Thymus (tissue), 11 donors: Measurements from ENCODE around the gene FBXO17. TPM values are rescaled to one million over a fixed set of nuclear protein-coding genes. Genes with fewer than 3 reads are reported as not detected.
"Not testable (repeated sequence)": the region's sequence is repeated elsewhere in the genome, so short reads cannot be mapped to it uniquely, and the experiment has no call there.

Experiments
- DNase-seq, 9 donors: peaks; one replicate each; pipeline ENCODE4 v3.0.0-alpha.2; 2013; ENCODE audit warnings: low spot score in 9 of 9, low read depth in 6 of 9, missing footprints in 1 of 9
- H3K27ac ChIP-seq, 2 donors: one replicate each; pipeline ENCODE4 v1.5.1; 2013; ENCODE audit warnings: control low read depth in 1 of 2, low read depth in 1 of 2, low read length in 1 of 2, mild to moderate bottlenecking in 1 of 2, moderate library complexity in 1 of 2
- H3K27me3 ChIP-seq, 2 donors: one replicate each; pipeline ENCODE4 v1.5.1; 2013; ENCODE audit warnings: low read length in 1 of 2; ENCODE audit not compliant: control insufficient read depth in 2 of 2, insufficient read depth in 1 of 2
- H3K36me3 ChIP-seq, 2 donors: one replicate each; pipeline ENCODE4 v1.5.1; 2013; ENCODE audit warnings: low read length in 1 of 2, mild to moderate bottlenecking in 1 of 2, moderate library complexity in 1 of 2; ENCODE audit not compliant: control insufficient read depth in 2 of 2, insufficient read depth in 2 of 2
- H3K4me1 ChIP-seq, 2 donors: one replicate each; pipeline ENCODE4 v1.5.1; 2013; ENCODE audit warnings: low read length in 2 of 2; ENCODE audit not compliant: control insufficient read depth in 2 of 2, insufficient read depth in 2 of 2
- H3K4me3 ChIP-seq, 2 donors: one replicate each; pipeline ENCODE4 v1.5.1; 2013; ENCODE audit warnings: low read length in 2 of 2, control low read depth in 1 of 2, mild to moderate bottlenecking in 1 of 2
- H3K9me3 ChIP-seq, 2 donors: one replicate each; pipeline ENCODE4 v1.5.1; 2013; ENCODE audit warnings: low read length in 1 of 2, mild to moderate bottlenecking in 1 of 2; ENCODE audit not compliant: control insufficient read depth in 2 of 2, insufficient read depth in 1 of 2
- WGBS: extraction: QIAGEN DNeasy Blood & Tissue Kit; methylation state at CpG from one replicate; pipeline ENCODE4 v1.1.7; 2013; 5-methylcytosine and 5-hydroxymethylcytosine counted together
- polyA plus RNA-seq: library from polyadenylated mRNA; stranded (reverse); fragments of 200-250 nt; gene quantifications from one replicate; pipeline ENCODE4 v1.2.3, GENCODE V29; 2013
- total RNA-seq: library from RNA; stranded (reverse); fragments of 120-200 nt; gene quantifications from one replicate; pipeline ENCODE4 v1.2.4, GENCODE V29; 2013
- donor health status: healthy.

Gene FBXO17
- total and polyA plus RNA-seq, 2 donors = 3.8 to 4.0 TPM

DNA sequence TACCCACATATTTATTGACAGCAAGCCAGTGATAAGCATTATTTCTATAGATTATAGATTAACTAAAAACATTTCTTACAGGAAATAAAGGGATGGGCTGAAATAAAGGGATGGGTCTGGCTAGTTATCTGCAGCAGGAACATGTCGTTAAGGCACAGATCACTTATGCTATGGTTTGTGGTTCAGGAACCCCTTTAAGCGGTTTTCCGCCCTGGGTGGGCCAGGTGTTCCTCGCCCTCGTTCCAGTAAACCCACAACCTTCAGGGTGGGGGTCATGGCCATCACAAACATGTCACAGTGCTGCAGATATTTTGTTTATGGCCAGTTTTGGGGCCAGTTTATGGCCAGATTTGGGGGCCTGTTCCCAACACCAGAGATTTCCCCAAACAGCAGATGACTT is 34.1 kb downstream of the FBXO17 start:
- H3K27ac ChIP-seq, H3K36me3 ChIP-seq, H3K4me3 ChIP-seq, H3K4me1 ChIP-seq, H3K27me3 ChIP-seq, H3K9me3 ChIP-seq: not testable (repeated sequence)
- WGBS = 20% methylated on average over 5 of the region's 5 CpGs
- peak in 1 of 9 donors; percentile 23 for DNase-seq

DNA sequence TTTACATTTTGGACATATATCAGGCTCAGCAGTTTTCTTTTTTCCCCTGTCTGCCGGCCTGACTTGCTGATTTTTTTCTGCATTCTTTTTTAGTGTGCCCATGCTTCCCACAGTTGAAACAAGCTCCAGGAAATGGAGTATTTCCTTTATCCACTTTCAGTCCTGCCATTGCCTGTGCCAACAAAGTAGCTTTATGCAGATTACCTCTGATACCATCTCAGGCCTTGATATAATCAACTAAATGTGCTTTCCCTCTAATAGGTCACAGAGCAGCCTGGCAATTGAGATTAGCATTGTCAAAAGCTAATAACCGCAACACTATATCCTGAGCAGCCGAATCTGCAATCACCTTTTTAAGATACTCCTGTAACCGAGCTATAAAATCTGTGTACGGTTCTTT is 35.6 kb downstream of the FBXO17 start:
- WGBS = 48% methylated on average over 5 of the region's 5 CpGs
- no peak overlapping the region for H3K4me3 ChIP-seq
- H3K9me3 ChIP-seq = peaks cover 0 to 6% of the 10 kb centered on the region in 2 donors
- no peak for DNase-seq
- H3K27me3 ChIP-seq = no peaks in the 10 kb centered on the region
- no peaks in the 10 kb centered on the region for H3K36me3 ChIP-seq
- H3K4me1 ChIP-seq = no peaks in the 10 kb centered on the region
- no peak overlapping the region for H3K27ac ChIP-seq

DNA sequence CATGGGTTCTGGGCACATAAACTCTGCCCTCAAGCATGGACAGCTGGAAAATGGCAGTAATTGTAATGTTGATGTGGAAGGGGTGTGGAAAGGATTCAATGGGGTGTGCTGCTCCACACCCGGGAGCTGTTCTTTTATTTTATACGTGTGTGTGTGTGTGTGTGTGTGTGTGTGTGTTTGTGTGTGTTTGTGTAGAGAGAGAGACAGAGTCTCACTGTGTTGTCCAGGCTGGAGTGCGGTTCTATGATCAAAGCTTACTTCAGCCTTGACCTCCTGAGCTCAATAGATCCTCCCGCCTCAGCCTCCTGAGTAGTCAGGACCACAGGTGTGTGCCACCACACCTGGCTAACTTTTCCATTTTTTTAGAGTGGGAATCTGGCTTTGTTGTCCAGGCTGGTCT is 42.0 kb downstream of the FBXO17 start:
- Histone ChIP-seq H3K36me3 (peaks cover 6 to 12% of the 10 kb centered on the region in 2 donors), H3K27me3 (no peaks in the 10 kb centered on the region), H3K9me3 (peaks cover 0 to 12% of the 10 kb centered on the region in 2 donors), H3K4me3 (no peak overlapping the region), H3K27ac (no peak overlapping the region), H3K4me1 (peaks cover 6 to 18% of the 10 kb centered on the region in 2 donors)
- no peak for DNase-seq
- WGBS = 92% methylated on average over 4 of the region's 4 CpGs

DNA sequence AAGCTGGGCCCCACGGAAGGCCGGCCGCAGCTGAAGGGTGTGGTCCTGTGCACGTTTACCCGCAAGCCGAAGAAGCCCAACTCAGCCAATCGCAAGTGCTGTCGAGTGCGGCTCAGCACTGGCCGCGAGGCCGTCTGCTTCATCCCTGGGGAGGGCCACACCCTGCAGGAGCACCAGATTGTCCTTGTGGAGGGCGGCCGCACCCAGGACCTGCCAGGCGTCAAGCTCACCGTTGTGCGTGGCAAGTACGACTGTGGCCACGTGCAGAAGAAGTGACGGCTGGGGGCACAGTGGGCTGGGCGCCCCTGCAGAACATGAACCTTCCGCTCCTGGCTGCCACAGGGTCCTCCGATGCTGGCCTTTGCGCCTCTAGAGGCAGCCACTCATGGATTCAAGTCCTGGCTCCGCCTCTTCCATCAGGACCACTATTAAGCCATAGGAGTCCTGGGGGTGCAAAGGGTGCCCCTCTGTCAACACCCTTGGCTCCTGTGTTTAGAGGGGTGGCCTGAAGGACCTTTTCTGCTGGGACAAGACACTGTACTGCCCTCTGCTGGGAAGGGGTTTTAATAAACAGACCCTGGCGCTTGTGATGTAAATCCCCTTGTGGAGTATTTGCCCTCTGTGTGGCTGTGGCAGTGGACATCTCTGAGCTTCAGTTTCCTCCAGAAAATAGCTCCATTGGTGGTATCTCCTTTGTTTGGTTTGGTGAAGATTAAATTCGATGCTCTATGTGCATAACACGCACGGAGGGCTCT is 42.9 kb downstream of the FBXO17 start:
- 98% methylated on average over 29 of the region's 29 CpGs for whole genome bisulfite sequencing
- Histone ChIP-seq H3K27ac (no peak overlapping the region), H3K4me1 (peaks cover 6 to 18% of the 10 kb centered on the region in 2 donors), H3K27me3 (no peaks in the 10 kb centered on the region), H3K4me3 (no peak overlapping the region), H3K9me3 (peaks cover 0 to 12% of the 10 kb centered on the region in 2 donors), H3K36me3 (peaks cover 6 to 12% of the 10 kb centered on the region in 2 donors)
- peak in 2 of 9 donors; percentile 22 to 43 for DNase-seq

DNA sequence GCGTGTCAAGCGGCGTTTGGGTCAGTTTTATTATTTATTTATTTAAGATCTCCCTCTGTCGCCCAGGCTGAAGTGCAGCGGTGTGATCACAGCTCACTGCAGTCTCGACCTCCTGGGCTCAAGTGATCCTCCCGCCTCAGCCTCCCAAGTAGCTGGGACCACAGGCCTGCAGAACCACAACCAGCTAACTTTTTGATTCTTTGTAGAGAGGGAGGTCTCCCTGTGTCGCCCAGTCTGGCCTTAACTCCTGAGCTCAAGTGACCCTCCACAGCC is 44.1 kb downstream of the FBXO17 start:
- H3K4me1 ChIP-seq = peaks cover 6 to 18% of the 10 kb centered on the region in 2 donors
- WGBS = 53% methylated on average over 8 of the region's 8 CpGs
- peaks cover 6 to 12% of the 10 kb centered on the region in 2 donors for H3K36me3 ChIP-seq
- no peak overlapping the region for H3K27ac ChIP-seq
- H3K9me3 ChIP-seq = peaks cover 0 to 12% of the 10 kb centered on the region in 2 donors
- H3K4me3 ChIP-seq = peak overlapping the region; percentile 79 to 96
- no peak for DNase-seq
- H3K27me3 ChIP-seq = no peaks in the 10 kb centered on the region

DNA sequence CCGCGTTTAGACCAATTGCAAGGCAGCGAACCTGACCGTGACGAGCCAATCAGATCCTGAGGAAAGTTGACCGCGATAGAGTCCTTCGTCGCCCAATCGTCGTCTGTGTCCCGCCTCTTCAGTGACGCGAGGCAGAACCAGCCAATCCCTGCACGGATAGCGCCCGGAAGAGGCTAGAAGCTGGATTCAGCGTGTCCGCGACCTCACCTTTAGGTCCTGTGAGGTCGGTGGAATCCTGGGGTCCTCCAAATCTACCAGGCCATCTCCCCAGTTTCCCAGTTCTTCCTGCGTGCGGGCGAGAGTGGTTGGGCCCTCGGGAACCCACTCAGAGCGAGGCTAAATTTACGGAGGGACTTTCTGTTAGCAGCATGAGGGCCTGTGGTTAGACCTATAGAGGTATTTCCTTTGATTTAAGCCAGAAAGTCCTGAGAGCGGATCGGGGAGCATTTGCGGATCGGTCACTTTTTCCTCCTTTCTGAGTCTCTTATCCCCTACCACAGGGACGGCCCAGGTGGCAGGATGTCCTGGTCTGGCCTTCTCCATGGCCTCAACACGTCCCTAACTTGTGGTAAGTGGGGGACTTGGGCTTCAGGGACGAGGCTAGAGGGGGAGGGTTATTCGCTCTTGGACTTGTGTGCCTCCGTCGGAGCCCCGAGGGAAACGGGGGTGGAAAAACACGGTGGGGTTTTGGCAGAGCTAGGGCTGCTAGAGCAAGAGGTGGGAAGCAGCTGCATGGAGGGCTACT is 44.6 kb downstream of the FBXO17 start, which contains the start of gene MRPS12:
Gene MRPS12, plus strand, starts transcription at position 169 of the 745 bp plus-strand sequence. Its CDS starts 351 bp downstream, at position 520.
- Histone ChIP-seq H3K4me3 (peak within 1 kb of the TSS; percentile 79 to 96), H3K27me3 (no peaks in the 10 kb centered on the region), H3K4me1 (peaks cover 6 to 18% of the 10 kb centered on the region in 2 donors), H3K27ac (peak within 1 kb of the TSS; percentile 93 to 95), H3K9me3 (peaks cover 0 to 12% of the 10 kb centered on the region in 2 donors), H3K36me3 (peaks cover 8 to 12% of the 10 kb centered on the region in 2 donors)
- 1% methylated on average over 40 of the region's 40 CpGs for WGBS
- peak; percentile 99 to 100 (median 100) for DNase-seq

DNA sequence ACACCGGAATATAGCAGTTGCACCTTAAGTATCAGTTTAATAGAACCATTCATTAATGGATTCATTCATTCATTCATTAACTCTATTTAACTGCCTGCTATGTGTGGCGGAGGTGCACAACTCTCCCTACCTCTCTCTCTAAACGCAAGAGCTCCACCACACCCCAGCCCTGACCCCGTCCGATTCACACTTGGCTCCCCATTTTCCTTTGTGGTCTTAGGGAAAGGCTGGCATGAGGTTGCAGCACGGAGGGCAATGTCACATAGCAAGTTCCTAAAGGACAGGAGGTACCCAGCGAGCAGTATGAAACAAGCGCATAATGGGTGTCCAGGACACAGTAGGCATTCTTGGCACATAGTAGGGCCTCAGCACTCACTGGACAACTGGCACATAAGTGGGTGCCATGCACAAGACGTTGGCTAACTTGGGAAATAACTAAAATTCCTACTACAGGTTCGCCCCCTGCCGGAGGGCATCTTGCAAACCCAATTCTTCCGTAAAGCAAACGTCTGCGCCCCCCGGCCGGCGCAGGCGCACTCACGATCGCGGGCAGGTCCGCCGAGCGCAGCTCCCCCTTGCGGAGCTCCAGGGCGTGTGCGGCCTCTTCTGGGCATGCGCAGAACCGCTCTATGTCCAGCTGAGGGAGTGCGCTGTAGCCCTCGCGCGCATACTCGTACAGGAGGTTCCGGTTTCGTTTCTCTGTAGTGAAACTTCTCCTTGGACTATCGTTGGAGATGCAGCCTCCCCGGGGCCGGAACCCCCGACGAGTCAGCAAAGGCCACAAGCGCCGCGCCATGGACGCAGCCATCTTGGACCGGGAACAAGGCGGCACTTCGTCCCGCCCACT is 45.4 kb downstream of the FBXO17 start, which contains the start of gene SARS2:
Gene SARS2, minus strand, starts transcription at position 835 of the 847 bp plus-strand sequence. Its CDS starts 27 bp downstream, at position 808.
- DNase-seq = peak in 8 of 9 donors; percentile 87 to 96 (median 90)
- Histone ChIP-seq H3K4me1 (peaks cover 6 to 18% of the 10 kb centered on the region in 2 donors), H3K27ac (peak within 1 kb of the TSS; percentile 93 to 95), H3K36me3 (peaks cover 15 to 16% of the 10 kb centered on the region in 2 donors), H3K4me3 (peak within 1 kb of the TSS; percentile 79 to 96), H3K9me3 (peaks cover 0 to 8% of the 10 kb centered on the region in 2 donors), H3K27me3 (no peaks in the 10 kb centered on the region)
- WGBS = 5% methylated on average over 49 of the region's 49 CpGs

DNA sequence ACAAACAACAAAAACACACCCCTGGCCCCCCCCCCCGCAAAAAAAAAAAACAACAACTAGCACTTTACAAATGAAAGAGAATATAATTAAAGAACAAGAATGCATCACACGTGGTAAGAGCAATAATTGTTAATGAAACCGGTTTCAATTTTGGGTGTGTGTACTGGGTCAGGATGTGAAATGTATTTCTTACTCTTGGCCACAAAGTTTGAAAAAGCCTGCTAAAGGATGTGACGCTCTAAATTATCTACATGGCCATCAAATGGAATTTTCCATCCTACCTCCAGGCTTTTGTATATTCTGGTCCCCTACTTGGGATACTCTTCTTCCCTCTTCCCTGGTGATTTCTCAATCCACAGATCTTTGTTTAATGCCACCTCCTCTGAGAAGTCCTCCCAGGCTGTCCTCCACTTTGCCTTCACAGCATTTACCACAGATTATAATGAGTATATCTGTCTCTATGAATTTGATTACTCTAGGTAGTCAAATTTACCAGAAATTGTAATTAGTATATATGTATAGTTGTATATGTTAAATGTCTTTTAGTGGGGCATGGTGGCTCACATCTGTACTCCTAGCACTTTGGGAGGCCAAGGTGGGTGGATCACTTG is 47.0 kb downstream of the FBXO17 start:
- WGBS = 93% methylated on average over 4 of the region's 4 CpGs
- DNase-seq = no peak
- peaks cover 13 to 20% of the 10 kb centered on the region in 2 donors for H3K36me3 ChIP-seq
- no peak overlapping the region for H3K27ac ChIP-seq
- H3K4me3 ChIP-seq = no peak overlapping the region
- H3K9me3 ChIP-seq = no peaks in the 10 kb centered on the region
- H3K4me1 ChIP-seq = peaks cover 6 to 18% of the 10 kb centered on the region in 2 donors
- H3K27me3 ChIP-seq = no peaks in the 10 kb centered on the region
